Measurements from ENCODE around the gene ADCY2. TPM values are rescaled to one million over a fixed set of nuclear protein-coding genes. Genes with fewer than 3 reads are reported as not detected.

ADCY2 gene
- total and polyA plus RNA-seq, 2 experiments from 2014 or later = 23.8 to 74.9 TPM

DNA sequence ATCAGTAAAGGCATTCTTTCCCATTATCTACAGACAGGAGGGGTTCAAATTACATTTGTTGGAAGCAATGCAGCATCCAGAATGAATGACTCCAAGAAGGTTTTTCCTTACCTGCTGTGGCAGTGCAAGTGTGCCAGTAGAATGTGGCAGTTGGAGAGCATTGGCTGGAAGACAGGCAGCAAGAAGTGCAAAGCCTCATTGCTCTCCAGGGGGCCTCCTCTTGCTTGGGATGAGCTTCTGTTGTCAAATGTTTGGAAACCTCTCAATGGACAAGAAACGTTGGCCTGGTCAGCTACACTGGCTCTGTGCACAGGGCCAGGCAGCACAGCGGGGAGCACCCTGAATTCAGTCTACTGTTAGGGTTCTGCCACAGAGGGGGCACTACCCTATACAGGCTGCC is 226.6 kb downstream of the ADCY2 start:
- Histone ChIP-seq H4K20me1 (replicated peaks; ENCODE audit: insufficient read depth) (peaks cover 15% of the 10 kb centered on the region), H3K9me2 (ENCODE audit: insufficient read depth) (peaks cover 4% of the 10 kb centered on the region; the same call in 1 of the 2 replicates), H3K79me2 (replicated peaks; ENCODE audit: insufficient read depth) (peaks cover 33% of the 10 kb centered on the region), H3F3A (replicated peaks; ENCODE audit: low read depth) (no peaks in the 10 kb centered on the region), H3K36me3 (ENCODE audit: insufficient read depth) (peaks cover 14% of the 10 kb centered on the region), H2AFZ (no peak overlapping the region), H3K4me2 (no peak overlapping the region), H3K27me3 (ENCODE audit: insufficient read depth) (no peaks in the 10 kb centered on the region), H3K27ac (ENCODE audit: low read depth) (no peak overlapping the region), H3K4me1 (ENCODE audit: insufficient read depth) (peaks cover 14% of the 10 kb centered on the region), H3K4me3 (no peak overlapping the region)
- Mint-ChIP-seq H3K36me3 (ENCODE audit: low read depth) (peaks cover 24% of the 10 kb centered on the region), H3K27me3 (ENCODE audit: insufficient read depth, low read depth, poor library complexity) (peaks cover 2% of the 10 kb centered on the region), H3K27ac (no peak overlapping the region), H3K4me1 (peaks cover 24% of the 10 kb centered on the region; the same call in 2 of the 3 replicates), H3K4me3 (no peak overlapping the region), H3K9me3 (no peaks in the 10 kb centered on the region)
- ATAC-seq = peak; percentile 45; the same call in 2 of the 3 replicates
- no peak for TF ChIP-seq STAT1 (IDR thresholded peaks at IDR 0.05; ENCODE audit: unreplicated experiment)
- TF ChIP-seq, protein P1, sequence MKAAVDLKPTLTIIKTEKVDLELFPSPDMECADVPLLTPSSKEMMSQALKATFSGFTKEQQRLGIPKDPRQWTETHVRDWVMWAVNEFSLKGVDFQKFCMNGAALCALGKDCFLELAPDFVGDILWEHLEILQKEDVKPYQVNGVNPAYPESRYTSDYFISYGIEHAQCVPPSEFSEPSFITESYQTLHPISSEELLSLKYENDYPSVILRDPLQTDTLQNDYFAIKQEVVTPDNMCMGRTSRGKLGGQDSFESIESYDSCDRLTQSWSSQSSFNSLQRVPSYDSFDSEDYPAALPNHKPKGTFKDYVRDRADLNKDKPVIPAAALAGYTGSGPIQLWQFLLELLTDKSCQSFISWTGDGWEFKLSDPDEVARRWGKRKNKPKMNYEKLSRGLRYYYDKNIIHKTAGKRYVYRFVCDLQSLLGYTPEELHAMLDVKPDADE (IDR thresholded peaks at IDR 0.05) = no peak
- TF ChIP-seq NANOG (IDR thresholded peaks at IDR 0.05; ENCODE audit: borderline replicate concordance) = no peak
- TF ChIP-seq, protein P2, sequence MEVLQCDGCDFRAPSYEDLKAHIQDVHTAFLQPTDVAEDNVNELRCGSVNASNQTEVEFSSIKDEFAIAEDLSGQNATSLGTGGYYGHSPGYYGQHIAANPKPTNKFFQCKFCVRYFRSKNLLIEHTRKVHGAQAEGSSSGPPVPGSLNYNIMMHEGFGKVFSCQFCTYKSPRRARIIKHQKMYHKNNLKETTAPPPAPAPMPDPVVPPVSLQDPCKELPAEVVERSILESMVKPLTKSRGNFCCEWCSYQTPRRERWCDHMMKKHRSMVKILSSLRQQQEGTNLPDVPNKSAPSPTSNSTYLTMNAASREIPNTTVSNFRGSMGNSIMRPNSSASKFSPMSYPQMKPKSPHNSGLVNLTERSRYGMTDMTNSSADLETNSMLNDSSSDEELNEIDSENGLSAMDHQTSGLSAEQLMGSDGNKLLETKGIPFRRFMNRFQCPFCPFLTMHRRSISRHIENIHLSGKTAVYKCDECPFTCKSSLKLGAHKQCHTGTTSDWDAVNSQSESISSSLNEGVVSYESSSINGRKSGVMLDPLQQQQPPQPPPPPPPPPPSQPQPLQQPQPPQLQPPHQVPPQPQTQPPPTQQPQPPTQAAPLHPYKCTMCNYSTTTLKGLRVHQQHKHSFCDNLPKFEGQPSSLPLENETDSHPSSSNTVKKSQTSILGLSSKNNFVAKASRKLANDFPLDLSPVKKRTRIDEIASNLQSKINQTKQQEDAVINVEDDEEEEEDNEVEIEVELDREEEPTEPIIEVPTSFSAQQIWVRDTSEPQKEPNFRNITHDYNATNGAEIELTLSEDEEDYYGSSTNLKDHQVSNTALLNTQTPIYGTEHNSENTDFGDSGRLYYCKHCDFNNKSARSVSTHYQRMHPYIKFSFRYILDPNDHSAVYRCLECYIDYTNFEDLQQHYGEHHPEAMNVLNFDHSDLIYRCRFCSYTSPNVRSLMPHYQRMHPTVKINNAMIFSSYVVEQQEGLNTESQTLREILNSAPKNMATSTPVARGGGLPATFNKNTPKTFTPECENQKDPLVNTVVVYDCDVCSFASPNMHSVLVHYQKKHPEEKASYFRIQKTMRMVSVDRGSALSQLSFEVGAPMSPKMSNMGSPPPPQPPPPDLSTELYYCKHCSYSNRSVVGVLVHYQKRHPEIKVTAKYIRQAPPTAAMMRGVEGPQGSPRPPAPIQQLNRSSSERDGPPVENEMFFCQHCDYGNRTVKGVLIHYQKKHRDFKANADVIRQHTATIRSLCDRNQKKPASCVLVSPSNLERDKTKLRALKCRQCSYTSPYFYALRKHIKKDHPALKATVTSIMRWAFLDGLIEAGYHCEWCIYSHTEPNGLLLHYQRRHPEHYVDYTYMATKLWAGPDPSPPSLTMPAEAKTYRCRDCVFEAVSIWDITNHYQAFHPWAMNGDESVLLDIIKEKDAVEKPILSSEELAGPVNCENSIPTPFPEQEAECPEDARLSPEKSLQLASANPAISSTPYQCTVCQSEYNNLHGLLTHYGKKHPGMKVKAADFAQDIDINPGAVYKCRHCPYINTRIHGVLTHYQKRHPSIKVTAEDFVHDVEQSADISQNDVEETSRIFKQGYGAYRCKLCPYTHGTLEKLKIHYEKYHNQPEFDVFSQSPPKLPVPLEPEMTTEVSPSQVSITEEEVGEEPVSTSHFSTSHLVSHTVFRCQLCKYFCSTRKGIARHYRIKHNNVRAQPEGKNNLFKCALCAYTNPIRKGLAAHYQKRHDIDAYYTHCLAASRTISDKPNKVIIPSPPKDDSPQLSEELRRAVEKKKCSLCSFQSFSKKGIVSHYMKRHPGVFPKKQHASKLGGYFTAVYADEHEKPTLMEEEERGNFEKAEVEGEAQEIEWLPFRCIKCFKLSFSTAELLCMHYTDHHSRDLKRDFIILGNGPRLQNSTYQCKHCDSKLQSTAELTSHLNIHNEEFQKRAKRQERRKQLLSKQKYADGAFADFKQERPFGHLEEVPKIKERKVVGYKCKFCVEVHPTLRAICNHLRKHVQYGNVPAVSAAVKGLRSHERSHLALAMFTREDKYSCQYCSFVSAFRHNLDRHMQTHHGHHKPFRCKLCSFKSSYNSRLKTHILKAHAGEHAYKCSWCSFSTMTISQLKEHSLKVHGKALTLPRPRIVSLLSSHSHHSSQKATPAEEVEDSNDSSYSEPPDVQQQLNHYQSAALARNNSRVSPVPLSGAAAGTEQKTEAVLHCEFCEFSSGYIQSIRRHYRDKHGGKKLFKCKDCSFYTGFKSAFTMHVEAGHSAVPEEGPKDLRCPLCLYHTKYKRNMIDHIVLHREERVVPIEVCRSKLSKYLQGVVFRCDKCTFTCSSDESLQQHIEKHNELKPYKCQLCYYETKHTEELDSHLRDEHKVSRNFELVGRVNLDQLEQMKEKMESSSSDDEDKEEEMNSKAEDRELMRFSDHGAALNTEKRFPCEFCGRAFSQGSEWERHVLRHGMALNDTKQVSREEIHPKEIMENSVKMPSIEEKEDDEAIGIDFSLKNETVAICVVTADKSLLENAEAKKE (CRISPR knock-in tag; IDR thresholded peaks at IDR 0.05) = no peak
- TF ChIP-seq ZNF114 (CRISPR knock-in tag; IDR thresholded peaks at IDR 0.05) = no peak
- TF ChIP-seq EZH2 (IDR thresholded peaks at IDR 0.05; ENCODE audit: low read depth, unreplicated experiment) = no peak
- TF ChIP-seq, protein P3, sequence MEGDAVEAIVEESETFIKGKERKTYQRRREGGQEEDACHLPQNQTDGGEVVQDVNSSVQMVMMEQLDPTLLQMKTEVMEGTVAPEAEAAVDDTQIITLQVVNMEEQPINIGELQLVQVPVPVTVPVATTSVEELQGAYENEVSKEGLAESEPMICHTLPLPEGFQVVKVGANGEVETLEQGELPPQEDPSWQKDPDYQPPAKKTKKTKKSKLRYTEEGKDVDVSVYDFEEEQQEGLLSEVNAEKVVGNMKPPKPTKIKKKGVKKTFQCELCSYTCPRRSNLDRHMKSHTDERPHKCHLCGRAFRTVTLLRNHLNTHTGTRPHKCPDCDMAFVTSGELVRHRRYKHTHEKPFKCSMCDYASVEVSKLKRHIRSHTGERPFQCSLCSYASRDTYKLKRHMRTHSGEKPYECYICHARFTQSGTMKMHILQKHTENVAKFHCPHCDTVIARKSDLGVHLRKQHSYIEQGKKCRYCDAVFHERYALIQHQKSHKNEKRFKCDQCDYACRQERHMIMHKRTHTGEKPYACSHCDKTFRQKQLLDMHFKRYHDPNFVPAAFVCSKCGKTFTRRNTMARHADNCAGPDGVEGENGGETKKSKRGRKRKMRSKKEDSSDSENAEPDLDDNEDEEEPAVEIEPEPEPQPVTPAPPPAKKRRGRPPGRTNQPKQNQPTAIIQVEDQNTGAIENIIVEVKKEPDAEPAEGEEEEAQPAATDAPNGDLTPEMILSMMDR (conservative IDR thresholded peaks at IDR 0.05; ENCODE audit: low read depth in 2 of 2) = no peak
- no peak for TF ChIP-seq EZH2phosphoT487 (IDR thresholded peaks at IDR 0.05; ENCODE audit: unreplicated experiment)
- TF ChIP-seq ZNF331 (CRISPR knock-in tag; IDR thresholded peaks at IDR 0.05; ENCODE audit: low read depth) = no peak
- no peak for DNase-seq (ENCODE audit: low spot score)

Measured in GM23338 (cell line).